ENCODE results near the gene GJD2. TPM values are rescaled to one million over a fixed set of nuclear protein-coding genes. Genes with fewer than 3 reads are reported as not detected.

The GJD2 gene
- not detected for total RNA-seq

- H3K4me3 ChIP-seq (ENCODE audit: low read length), result no peak within 1 kb of the TSS
- H3K27me3 ChIP-seq (ENCODE audit: insufficient read depth, low read length), result peaks cover 68% of the 10 kb centered on the region
- H3K9me3 ChIP-seq (ENCODE audit: low read depth, low read length), result no peaks in the 10 kb centered on the region
- no peaks in the 10 kb centered on the region for H3K4me1 ChIP-seq (ENCODE audit: insufficient read depth, low read length)
Measured at GRCh38 chr15:34754674-34755418, at the start of gene GJD2. Gene GJD2, minus strand, starts transcription at chr15:34754998. Its CDS starts 510 bp downstream, at chr15:34754488.

DNA sequence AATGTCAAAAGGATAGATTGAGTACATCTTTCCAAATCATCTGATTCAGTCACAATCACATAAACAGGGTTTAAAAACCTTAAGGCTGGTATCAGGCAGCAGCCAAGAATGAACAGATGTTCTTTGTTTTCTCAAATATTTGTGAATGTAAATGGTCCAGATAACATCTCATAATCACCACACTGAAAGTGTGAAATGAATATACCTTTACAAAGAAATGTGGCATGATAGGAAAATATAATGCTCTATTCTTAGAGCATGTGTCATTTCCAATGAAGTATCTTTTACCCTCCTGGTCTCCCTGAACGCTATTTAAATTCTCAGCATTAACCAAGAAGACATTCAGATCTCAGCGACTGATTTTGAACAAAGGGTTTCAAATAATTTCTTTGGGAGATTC, 49.3 kb upstream of the GJD2 start:
- Histone ChIP-seq H3K9me3 (ENCODE audit: low read depth, low read length) (no peaks in the 10 kb centered on the region), H3K27me3 (ENCODE audit: insufficient read depth, low read length) (peaks cover 7% of the 10 kb centered on the region), H3K4me3 (ENCODE audit: low read length) (no peak overlapping the region), H3K4me1 (ENCODE audit: insufficient read depth, low read length) (no peaks in the 10 kb centered on the region)

DNA sequence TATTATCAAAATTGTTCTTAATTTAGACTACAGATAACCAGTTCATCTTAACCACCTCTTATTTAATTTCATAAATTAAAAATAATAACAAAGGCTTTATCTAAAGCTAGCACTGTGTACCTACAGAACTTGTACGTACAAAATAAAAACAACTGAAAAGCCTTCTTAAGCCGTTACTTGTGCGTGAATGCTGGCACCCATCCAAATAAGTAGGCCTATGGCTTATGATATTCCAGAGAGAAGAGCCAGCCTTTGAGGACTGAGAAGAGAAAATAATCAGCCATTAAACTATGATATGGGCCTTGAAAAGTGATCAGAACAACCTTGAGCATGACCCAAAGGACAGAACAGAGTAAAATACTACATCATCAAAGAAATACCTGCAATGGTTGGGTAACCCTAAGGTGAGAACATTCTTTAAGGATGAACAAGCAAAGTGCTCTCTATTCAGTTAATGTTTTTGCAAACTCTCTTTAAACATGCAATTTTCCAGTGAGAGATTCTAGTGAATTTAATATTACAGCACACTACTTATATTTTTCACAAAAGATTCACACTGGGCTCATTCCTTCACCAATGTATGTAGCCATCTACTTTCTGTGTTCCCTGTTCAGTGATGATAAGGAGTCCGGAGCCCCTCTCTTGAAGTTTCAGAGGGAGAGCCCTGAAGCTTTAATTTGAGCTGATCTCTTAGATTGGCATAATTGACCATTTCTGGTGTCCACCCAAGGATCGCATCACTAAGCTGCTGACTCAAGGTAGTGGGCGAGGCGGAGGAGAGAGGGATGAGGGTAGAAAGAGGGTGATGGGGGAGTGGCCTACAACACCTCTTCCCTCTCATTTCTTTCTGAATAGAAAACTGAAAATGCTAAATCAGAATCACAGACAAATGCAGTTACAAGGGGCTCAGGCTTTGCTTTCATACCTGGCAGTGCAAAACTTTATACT, 48.3 kb upstream of the GJD2 start:
- Histone ChIP-seq H3K9me3 (ENCODE audit: low read depth, low read length) (no peaks in the 10 kb centered on the region), H3K4me1 (ENCODE audit: insufficient read depth, low read length) (no peaks in the 10 kb centered on the region), H3K4me3 (ENCODE audit: low read length) (no peak overlapping the region), H3K27me3 (ENCODE audit: insufficient read depth, low read length) (peaks cover 9% of the 10 kb centered on the region)

DNA sequence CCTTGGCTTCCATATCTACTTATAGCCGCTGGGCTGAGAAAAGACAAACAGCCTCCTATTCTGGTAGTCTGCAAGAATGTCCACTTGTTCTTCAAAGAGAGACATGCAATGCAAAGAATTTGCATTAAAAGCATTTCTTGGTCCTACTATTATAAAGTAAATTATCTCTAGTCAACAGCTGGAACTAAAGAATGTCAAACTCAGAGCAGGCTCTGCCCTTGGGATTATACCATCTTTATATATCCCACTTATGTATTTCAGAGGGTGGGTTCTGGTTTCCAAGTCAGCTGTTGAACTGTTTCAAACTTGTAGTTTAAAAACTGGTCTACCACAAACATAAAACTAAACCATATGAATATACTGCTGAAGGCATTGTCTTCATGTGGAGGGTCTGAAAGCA, 47.6 kb upstream of the GJD2 start:
- H3K4me1 ChIP-seq (ENCODE audit: insufficient read depth, low read length), result no peaks in the 10 kb centered on the region
- H3K27me3 ChIP-seq (ENCODE audit: insufficient read depth, low read length), result peaks cover 9% of the 10 kb centered on the region
- H3K9me3 ChIP-seq (ENCODE audit: low read depth, low read length), result no peaks in the 10 kb centered on the region
- H3K4me3 ChIP-seq (ENCODE audit: low read length), result no peak overlapping the region

- no peaks in the 10 kb centered on the region for H3K9me3 ChIP-seq (ENCODE audit: low read depth, low read length)
- H3K4me3 ChIP-seq (ENCODE audit: low read length), result no peak overlapping the region
- peaks cover 17% of the 10 kb centered on the region for H3K27me3 ChIP-seq (ENCODE audit: insufficient read depth, low read length)
- H3K4me1 ChIP-seq (ENCODE audit: insufficient read depth, low read length), result no peaks in the 10 kb centered on the region
Measured at GRCh38 chr15:34799149-34800101, 44.6 kb upstream of the GJD2 start.

DNA sequence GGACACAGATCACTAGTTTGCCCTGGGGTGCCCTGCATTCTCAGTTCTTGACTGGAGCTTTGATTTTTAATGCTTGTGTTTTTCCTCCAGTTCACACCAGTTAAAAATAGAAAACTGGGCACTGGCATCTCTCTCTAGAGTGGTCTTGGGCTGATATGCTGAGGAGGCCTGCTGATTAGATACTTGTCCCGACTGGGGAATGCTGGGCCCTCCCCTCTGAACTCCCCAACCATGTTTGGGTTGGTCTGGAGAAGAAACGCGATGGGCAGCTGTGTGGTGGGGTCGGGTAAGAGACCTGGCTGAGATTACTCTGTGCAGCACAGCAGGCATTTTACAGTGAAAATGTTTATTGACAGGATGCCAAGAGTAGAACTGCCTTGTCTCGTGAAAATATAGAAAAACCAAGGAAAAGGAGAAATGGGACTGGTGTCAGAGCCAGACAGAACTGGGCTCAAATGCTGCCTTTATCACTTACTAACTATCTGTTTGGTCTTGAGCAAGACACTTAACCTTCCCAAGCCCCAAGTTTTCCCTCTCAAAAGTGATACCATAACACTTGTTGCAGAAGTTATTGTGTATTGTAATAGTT, 42.1 kb upstream of the GJD2 start:
- H3K27me3 ChIP-seq (ENCODE audit: insufficient read depth, low read length), result peaks cover 27% of the 10 kb centered on the region
- no peak overlapping the region for H3K4me3 ChIP-seq (ENCODE audit: low read length)
- no peaks in the 10 kb centered on the region for H3K9me3 ChIP-seq (ENCODE audit: low read depth, low read length)
- H3K4me1 ChIP-seq (ENCODE audit: insufficient read depth, low read length), result no peaks in the 10 kb centered on the region

DNA sequence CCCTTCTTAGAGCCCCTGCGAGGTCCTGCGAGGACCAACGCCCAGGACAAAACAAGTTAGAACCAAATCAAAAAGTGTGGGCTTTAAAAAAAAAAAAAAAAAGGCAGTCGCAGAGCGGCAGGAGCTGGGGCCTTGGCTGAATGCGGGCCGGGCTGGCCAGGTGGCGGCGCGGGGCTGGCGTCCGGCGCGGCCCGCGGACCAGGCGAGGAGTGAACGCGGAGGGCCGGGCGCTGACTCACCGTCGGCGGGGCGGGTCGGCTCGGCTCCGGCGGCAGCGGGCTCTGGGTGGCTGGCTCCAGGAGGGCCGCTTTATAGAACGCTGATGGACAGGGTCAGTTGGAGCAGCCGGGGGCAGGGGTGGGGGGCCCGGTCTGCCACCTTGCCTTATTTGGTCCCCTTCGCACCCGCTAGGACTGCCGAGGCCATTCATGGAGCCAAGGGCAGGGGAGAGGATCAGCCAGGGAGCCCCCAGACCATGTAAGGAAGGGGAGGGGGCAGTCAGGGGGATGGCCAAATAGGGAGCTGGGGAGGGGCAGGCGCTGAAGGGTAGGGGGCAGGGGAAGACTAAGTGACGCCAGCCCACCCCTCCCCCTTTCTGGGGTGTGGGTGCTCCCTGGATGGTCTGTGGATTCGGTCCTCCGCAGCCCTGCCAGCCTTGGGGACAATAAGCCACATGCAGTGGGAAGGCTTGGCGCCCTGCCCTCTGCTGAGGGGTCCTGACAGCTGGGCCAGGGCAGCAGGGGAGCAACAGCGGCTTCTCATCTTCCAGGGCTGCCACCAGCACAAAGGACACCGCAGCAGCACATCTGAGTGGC, 40.7 kb upstream of the GJD2 start, which contains the start of gene ACTC1:
Gene ACTC1 (minus strand): TSS at position 283 of the 815 bp plus-strand sequence. CDS start 741 bp downstream, outside the sequence.
- no peaks in the 10 kb centered on the region for H3K9me3 ChIP-seq (ENCODE audit: low read depth, low read length)
- H3K4me1 ChIP-seq (ENCODE audit: insufficient read depth, low read length), result no peaks in the 10 kb centered on the region
- peaks cover 27% of the 10 kb centered on the region for H3K27me3 ChIP-seq (ENCODE audit: insufficient read depth, low read length)
- no peak within 1 kb of the TSS for H3K4me3 ChIP-seq (ENCODE audit: low read length)

DNA sequence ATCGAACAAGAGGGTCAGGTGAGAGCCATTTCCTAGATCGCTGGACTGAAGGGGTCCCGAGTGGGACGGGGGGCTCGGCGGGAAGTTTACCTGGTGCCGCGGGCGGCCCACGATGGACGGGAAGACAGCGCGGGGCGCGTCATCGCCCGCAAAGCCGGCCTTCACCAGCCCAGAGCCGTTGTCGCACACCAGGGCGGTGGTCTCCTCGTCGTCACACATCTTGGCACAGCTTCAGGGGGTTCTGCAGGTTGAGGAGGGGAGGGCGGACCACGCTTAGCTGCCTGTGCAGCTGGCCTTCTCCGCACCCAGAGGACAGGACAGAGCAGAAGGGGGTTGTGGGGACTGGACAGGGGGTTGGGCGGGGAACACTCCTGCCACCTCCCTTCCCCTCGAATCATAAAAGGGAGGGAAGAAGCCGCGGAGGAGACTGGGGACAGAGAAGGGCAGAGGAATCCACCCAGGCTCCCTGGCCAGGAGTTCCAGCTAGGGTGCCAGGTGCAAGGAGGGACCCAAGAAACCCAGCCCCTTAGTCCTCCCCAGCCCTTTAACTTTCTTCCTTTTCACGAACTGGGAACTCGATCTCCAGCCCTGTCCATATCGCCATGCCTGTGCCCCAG, 39.9 kb upstream of the GJD2 start:
- peaks cover 27% of the 10 kb centered on the region for H3K27me3 ChIP-seq (ENCODE audit: insufficient read depth, low read length)
- H3K9me3 ChIP-seq (ENCODE audit: low read depth, low read length), result no peaks in the 10 kb centered on the region
- no peak overlapping the region for H3K4me3 ChIP-seq (ENCODE audit: low read length)
- no peaks in the 10 kb centered on the region for H3K4me1 ChIP-seq (ENCODE audit: insufficient read depth, low read length)

GRCh38 chr15:34793901-34794300, 39.1 kb upstream of the GJD2 start:
- H3K4me3 ChIP-seq (ENCODE audit: low read length), result no peak overlapping the region
- no peaks in the 10 kb centered on the region for H3K9me3 ChIP-seq (ENCODE audit: low read depth, low read length)
- no peaks in the 10 kb centered on the region for H3K4me1 ChIP-seq (ENCODE audit: insufficient read depth, low read length)
- H3K27me3 ChIP-seq (ENCODE audit: insufficient read depth, low read length), result peaks cover 27% of the 10 kb centered on the region

GRCh38 chr15:34793071-34793470, 38.3 kb upstream of the GJD2 start:
- no peak overlapping the region for H3K4me3 ChIP-seq (ENCODE audit: low read length)
- no peaks in the 10 kb centered on the region for H3K4me1 ChIP-seq (ENCODE audit: insufficient read depth, low read length)
- no peaks in the 10 kb centered on the region for H3K9me3 ChIP-seq (ENCODE audit: low read depth, low read length)
- H3K27me3 ChIP-seq (ENCODE audit: insufficient read depth, low read length), result peaks cover 25% of the 10 kb centered on the region

- Histone ChIP-seq H3K4me3 (ENCODE audit: low read length) (no peak overlapping the region), H3K9me3 (ENCODE audit: low read depth, low read length) (no peaks in the 10 kb centered on the region), H3K4me1 (ENCODE audit: insufficient read depth, low read length) (no peaks in the 10 kb centered on the region), H3K27me3 (ENCODE audit: insufficient read depth, low read length) (peaks cover 21% of the 10 kb centered on the region)
Measured at GRCh38 chr15:34791701-34792100, 36.9 kb upstream of the GJD2 start.

- Histone ChIP-seq H3K4me3 (ENCODE audit: low read length) (no peak overlapping the region), H3K9me3 (ENCODE audit: low read depth, low read length) (no peaks in the 10 kb centered on the region)
Measured at GRCh38 chr15:34790121-34790520, 35.3 kb upstream of the GJD2 start.

GRCh38 chr15:34789326-34789725, 34.5 kb upstream of the GJD2 start:
- Histone ChIP-seq H3K4me3 (ENCODE audit: low read length) (no peak overlapping the region), H3K9me3 (ENCODE audit: low read depth, low read length) (no peaks in the 10 kb centered on the region)

More at GRCh38 chr15:34790121-34790520, 35.3 kb upstream of the GJD2 start:
- H3K4me1 ChIP-seq (ENCODE audit: insufficient read depth, low read length), result no peaks in the 10 kb centered on the region
- peaks cover 12% of the 10 kb centered on the region for H3K27me3 ChIP-seq (ENCODE audit: insufficient read depth, low read length)

More at GRCh38 chr15:34789326-34789725, 34.5 kb upstream of the GJD2 start:
- peaks cover 9% of the 10 kb centered on the region for H3K27me3 ChIP-seq (ENCODE audit: insufficient read depth, low read length)
- H3K4me1 ChIP-seq (ENCODE audit: insufficient read depth, low read length), result no peaks in the 10 kb centered on the region

Data from mononuclear cell (primary cell).